PFSK-1 (cell line): ENCODE results near the gene NUDT16L1.

Experiments
- FOXP2 ChIP-seq: optimal IDR thresholded peaks from 2 replicates; pipeline ENCODE3; 2011; ENCODE audit warnings: borderline replicate concordance, control low read depth, inconsistent platforms; ENCODE audit not compliant: insufficient read depth; ENCODE audit errors: extremely low read length, extremely low read depth
- POLR2AphosphoS5 ChIP-seq: IDR thresholded peaks from 2 replicates; pipeline ENCODE4 v1.6.1; 2012; ENCODE audit warnings: low read depth, mild to moderate bottlenecking, control low read depth, low read length, moderate library complexity
- SIN3A ChIP-seq: IDR thresholded peaks from 2 replicates; pipeline ENCODE4 v1.6.1; 2012; ENCODE audit warnings: mild to moderate bottlenecking, low read length, moderate library complexity, borderline replicate concordance; ENCODE audit not compliant: insufficient read depth
- TAF1 ChIP-seq: IDR thresholded peaks from 2 replicates; pipeline ENCODE4 v1.6.1; 2012; ENCODE audit warnings: low read length, control low read depth, borderline replicate concordance; ENCODE audit not compliant: insufficient read depth
- TF ChIP-seq, protein P1 (sequence below), 2 experiments: IDR thresholded peaks; 2 replicates each; pipeline versions ENCODE4 v1.6.1 to v1.8.0; 2011 to 2012; ENCODE audit warnings: low read depth in 2 of 2, low read length in 2 of 2, control low read depth in 1 of 2, inconsistent platforms in 1 of 2, mild to moderate bottlenecking in 1 of 2, moderate library complexity in 1 of 2; ENCODE audit not compliant: insufficient read depth in 1 of 2

Gene NUDT16L1

DNA sequence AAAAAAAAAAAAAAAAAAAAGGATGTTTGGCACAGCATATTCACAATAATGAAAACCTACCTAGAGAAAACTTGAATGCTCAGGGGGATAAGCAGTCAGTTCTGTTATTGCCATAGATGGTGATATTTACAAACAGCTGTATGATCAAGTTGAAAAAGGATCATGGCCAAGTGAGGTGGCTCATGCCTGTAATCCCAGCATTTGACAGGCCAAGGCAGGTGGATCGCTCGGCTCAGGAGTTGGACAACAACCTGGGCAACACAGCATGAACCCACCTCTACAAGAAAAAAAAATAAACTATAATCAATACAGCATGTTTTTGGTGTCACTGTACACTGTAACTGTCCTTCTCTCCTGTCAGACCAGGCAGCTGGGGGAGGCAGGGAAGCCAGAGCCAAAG lies 21.6 kb downstream of the NUDT16L1 start:
- TF ChIP-seq, protein P1, sequence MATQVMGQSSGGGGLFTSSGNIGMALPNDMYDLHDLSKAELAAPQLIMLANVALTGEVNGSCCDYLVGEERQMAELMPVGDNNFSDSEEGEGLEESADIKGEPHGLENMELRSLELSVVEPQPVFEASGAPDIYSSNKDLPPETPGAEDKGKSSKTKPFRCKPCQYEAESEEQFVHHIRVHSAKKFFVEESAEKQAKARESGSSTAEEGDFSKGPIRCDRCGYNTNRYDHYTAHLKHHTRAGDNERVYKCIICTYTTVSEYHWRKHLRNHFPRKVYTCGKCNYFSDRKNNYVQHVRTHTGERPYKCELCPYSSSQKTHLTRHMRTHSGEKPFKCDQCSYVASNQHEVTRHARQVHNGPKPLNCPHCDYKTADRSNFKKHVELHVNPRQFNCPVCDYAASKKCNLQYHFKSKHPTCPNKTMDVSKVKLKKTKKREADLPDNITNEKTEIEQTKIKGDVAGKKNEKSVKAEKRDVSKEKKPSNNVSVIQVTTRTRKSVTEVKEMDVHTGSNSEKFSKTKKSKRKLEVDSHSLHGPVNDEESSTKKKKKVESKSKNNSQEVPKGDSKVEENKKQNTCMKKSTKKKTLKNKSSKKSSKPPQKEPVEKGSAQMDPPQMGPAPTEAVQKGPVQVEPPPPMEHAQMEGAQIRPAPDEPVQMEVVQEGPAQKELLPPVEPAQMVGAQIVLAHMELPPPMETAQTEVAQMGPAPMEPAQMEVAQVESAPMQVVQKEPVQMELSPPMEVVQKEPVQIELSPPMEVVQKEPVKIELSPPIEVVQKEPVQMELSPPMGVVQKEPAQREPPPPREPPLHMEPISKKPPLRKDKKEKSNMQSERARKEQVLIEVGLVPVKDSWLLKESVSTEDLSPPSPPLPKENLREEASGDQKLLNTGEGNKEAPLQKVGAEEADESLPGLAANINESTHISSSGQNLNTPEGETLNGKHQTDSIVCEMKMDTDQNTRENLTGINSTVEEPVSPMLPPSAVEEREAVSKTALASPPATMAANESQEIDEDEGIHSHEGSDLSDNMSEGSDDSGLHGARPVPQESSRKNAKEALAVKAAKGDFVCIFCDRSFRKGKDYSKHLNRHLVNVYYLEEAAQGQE (IDR thresholded peaks at IDR 0.05; ENCODE audit: insufficient read depth in 1 of 2, low read depth in 2 of 2, low read length in 2 of 2): no peak
- TF ChIP-seq SIN3A: no peak
- TF ChIP-seq POLR2AphosphoS5: no peak
- TF ChIP-seq FOXP2: no peak
- TF ChIP-seq TAF1: no peak

DNA sequence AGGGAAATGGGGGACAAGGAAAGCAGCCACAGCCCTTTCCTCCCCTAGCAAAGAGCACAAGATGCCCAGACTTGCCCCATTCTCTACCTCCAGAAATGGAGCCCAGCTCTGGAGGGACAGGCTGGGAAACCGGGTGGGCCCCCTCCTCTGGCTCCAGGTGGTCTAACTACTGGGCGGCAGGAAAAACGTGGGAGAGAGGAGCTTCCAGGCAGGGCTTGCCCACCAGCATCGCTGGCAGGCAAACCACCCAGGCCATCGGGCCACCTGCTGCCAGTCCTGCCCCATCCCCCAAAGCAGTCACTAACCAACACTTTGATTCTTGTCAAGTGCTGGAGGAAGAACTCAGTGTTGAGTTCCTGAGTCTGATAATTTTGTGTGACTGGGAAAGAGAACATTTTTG lies 25.1 kb downstream of the NUDT16L1 start:
- TF ChIP-seq SIN3A: no peak
- TF ChIP-seq FOXP2: no peak
- TF ChIP-seq TAF1: no peak
- no peak for TF ChIP-seq POLR2AphosphoS5
- TF ChIP-seq, protein P1 (IDR thresholded peaks at IDR 0.05; ENCODE audit: insufficient read depth in 1 of 2, low read depth in 2 of 2, low read length in 2 of 2): no peak

DNA sequence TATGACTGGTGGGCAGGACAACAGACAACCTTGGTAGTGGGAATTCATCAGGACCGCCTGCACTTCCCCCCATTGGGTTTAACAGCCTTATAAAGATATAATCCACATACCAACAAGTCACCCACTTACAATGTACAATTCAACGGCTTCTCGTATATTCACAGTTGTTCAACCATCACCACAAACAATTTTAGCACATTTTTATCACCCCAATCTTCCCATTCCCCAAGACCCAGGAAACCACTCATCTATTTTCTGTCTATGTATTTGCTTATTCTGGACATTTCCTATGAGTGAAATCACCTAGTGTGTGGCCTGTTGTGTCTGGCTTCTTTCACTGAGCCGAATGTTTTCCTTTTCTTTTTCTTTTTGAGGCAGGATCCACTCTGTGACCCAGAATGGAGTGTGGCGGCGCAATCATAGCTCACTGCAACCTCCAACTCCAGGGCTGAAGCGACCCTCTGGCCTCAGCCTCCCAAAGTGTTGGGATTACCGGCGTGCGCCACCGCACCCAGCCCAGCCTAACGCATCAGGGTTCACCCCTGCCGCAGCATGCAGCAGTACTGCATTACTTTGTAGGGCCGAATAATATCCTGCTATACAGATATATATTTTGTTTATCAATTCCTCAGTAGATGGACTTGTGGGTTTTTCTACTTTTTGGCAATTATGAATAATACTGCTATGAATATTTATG lies 29.9 kb downstream of the NUDT16L1 start:
- TF ChIP-seq, protein P1 (IDR thresholded peaks at IDR 0.05; ENCODE audit: insufficient read depth in 1 of 2, low read depth in 2 of 2, low read length in 2 of 2): no peak

DNA sequence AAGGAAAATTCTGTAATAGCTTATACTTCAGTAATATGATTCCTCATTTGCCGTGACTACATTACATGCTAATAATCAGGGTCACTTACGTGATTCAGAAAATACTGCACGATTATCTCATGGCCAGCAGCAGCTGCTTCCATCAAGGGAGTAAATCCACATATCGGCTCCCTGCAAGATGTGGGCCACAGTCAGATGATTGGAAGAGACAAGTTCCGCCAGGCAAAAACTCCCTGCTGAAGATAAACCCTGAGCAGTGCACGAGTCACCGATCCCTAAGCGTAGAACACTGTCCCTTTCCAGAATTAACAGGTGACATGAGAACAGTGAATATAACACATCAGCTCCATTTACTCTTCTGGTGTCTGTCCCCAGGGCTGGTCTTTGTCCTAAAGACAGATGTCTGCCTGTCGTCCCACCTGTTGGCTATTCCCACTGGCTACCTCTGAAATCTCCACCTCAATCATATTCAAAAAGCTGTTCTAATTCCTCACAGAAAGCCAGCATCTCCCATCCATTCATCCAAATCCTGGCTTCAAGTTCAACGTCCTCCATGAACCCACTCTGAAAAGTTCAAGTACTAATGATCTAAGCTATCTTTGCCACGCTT lies 31.4 kb downstream of the NUDT16L1 start:
- TF ChIP-seq, protein P1 (IDR thresholded peaks at IDR 0.05; ENCODE audit: insufficient read depth in 1 of 2, low read depth in 2 of 2, low read length in 2 of 2): no peak
- TF ChIP-seq SIN3A: no peak

DNA sequence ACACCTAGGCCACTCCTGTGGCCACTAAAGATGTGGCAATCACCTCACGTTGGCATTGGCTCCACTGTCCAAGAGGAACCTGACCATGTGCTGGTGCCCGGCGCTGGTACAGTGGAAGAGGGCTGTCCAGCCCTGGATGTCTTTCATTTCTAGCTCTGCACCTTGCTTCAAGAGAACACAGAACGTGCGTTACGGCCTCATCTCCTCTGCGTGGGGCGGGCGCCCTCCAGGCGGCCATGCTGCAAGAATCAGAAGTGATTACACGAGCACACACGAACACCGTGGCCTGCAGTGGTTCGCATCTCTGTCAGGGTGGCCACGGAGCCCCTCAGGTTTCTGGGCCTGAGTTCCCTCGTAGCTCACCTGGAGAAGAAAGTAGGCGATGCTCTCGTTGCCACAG lies 33.3 kb downstream of the NUDT16L1 start:
- no peak for TF ChIP-seq POLR2AphosphoS5
- no peak for TF ChIP-seq SIN3A
- no peak for TF ChIP-seq FOXP2
- no peak for TF ChIP-seq TAF1
- TF ChIP-seq, protein P1 (IDR thresholded peaks at IDR 0.05; ENCODE audit: insufficient read depth in 1 of 2, low read depth in 2 of 2, low read length in 2 of 2): no peak
